Spleen (tissue), 7 donors: ENCODE data around the gene RAPGEF3.

Source experiments
- POLR2A ChIP-seq, 3 donors: fragments of 450-650 bp; IDR thresholded peaks; one replicate each; pipeline ENCODE4 v1.5.1; 2017; ENCODE audit warnings: antibody characterized with exemption in 3 of 3, mild to moderate bottlenecking in 1 of 3
- TF ChIP-seq, protein P1 (sequence below), 11 experiments: fragments of 200-600 bp in 7 of 11; fragments of 450-650 bp in 4 of 11; sonication (generic) in 4 of 11; IDR thresholded peaks in 8 of 11; conservative IDR thresholded peaks in 3 of 11; 1 replicate in 7 of 11; 2 replicates in 4 of 11; pipeline versions ENCODE4 v1.4.0 to v1.8.0; 2016 to 2021; ENCODE audit warnings: antibody characterized with exemption in 11 of 11, inconsistent platforms in 4 of 11, mild to moderate bottlenecking in 1 of 11
- donor health status: DM: no; HTN: no; CAD: no; lungs with moderate emphysema.
- donor health status: DM: no; HTN: no; CAD: no.
- donor health status: DM: no; HTN: no; CAD: no.

DNA sequence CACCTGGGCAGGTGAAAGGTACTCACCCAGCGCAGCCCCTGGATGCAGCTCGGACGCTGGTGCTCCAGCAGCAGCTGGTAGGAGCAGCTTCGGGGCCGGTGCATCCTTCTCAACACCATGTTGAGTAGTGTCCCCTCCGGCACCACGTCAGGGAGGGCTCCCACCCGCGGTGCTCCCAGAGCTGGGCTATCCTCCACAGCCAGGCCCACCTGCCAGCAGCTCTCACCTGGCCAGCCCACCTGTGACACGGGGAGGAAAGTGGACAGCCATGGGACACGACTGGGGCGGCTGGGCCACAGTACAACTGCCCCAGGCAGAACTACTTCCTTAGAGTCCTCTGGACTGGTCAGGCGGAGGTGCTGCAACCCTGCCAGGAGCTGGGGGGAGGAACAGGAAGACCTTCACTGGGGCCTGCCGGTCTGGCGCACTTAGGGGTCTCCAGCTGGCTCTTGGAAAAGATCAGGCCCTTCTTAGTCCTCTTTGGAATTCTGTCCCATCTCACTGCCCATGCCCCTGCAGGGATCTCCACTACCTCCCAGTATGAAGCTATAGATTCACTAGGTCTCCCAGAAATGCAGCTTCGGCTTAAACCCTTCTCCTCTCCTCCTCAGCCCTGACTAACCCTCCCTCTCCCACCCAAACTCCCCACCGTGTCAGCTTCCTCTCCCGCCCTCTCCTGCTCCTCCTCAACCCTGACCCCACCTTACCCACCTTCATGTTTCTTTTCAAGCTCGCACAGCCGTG, 668 bp downstream of the RAPGEF3 start:
- peak in 1 of 3 donors; percentile 10 for TF ChIP-seq POLR2A (IDR thresholded peaks at IDR 0.05)
- TF ChIP-seq, protein P1, sequence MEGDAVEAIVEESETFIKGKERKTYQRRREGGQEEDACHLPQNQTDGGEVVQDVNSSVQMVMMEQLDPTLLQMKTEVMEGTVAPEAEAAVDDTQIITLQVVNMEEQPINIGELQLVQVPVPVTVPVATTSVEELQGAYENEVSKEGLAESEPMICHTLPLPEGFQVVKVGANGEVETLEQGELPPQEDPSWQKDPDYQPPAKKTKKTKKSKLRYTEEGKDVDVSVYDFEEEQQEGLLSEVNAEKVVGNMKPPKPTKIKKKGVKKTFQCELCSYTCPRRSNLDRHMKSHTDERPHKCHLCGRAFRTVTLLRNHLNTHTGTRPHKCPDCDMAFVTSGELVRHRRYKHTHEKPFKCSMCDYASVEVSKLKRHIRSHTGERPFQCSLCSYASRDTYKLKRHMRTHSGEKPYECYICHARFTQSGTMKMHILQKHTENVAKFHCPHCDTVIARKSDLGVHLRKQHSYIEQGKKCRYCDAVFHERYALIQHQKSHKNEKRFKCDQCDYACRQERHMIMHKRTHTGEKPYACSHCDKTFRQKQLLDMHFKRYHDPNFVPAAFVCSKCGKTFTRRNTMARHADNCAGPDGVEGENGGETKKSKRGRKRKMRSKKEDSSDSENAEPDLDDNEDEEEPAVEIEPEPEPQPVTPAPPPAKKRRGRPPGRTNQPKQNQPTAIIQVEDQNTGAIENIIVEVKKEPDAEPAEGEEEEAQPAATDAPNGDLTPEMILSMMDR (IDR thresholded peaks at IDR 0.05 in 8 of 11, conservative IDR thresholded peaks at IDR 0.05 in 3 of 11), result no peak
